K562 (cell line): ENCODE results near the gene ENG. TPM values are rescaled to one million over a fixed set of nuclear protein-coding genes. Genes with fewer than 3 reads are reported as not detected.

Source experiments
- ATAC-seq: fragments of 200-7000 bp; cut with Tn5 transposase; 3 replicates; pipeline ENCODE4 v1.9.1; 2020; ENCODE audit warnings: moderate library complexity
- BruUV-seq: library from RNA; stranded (reverse); fragments of 400-500 nt; replicated peaks from 2 replicates; lab custom pipeline; 2021; lab: Mats Ljungman, UMichigan
- CTCF ChIA-PET: fragments of 300-600 bp; formaldehyde crosslinking; extraction: SDS; loops from one replicate; lab custom pipeline; 2021; ENCODE audit warnings: low intra/inter-chr PET ratio; lab: Yijun Ruan, JAX
- POLR2A ChIA-PET: fragments of 300-600, 350-650 bp; sonication (Branson Sonifier 250); formaldehyde crosslinking; extraction: SDS; loops from one replicate; lab custom pipeline; 2021; ENCODE audit warnings: antibody characterized with exemption, inconsistent platforms; lab: Yijun Ruan, JAX
- DNase-seq, 4 experiments: peaks; one replicate each; pipeline versions ENCODE4 v3.0.0 to v3.0.0-alpha.2; 2011 to 2018; ENCODE audit warnings: low spot score in 3 of 4, mixed read lengths in 3 of 4; ENCODE audit errors: extremely low read depth in 1 of 4
- FAIRE-seq: peaks from 2 replicates; lab custom pipeline; 2011; peaks lifted over from hg19 to GRCh38; lab: Jason Lieb, UNC
- H2AFZ ChIP-seq: 2 replicates; pipeline ENCODE4 v1.6.0; 2011; ENCODE audit warnings: low read depth, low read length, control low read depth, inconsistent platforms
- H3K27ac ChIP-seq: fragments of 200-600 bp; 3 replicates; pipeline ENCODE4 v1.8.0; 2011; ENCODE audit warnings: low read depth, mild to moderate bottlenecking, control low read depth, inconsistent platforms, low read length, moderate library complexity, mixed read lengths; ENCODE audit errors: extremely low read depth
- H3K27me3 ChIP-seq, 2 experiments: fragments of 300-600 bp in 1 of 2; 2 replicates in 1 of 2; 3 replicates in 1 of 2; pipeline versions ENCODE4 v1.6.0 to v1.8.0; 2011; ENCODE audit warnings: inconsistent platforms in 2 of 2, low read length in 2 of 2, mild to moderate bottlenecking in 1 of 2, mixed read lengths in 1 of 2, moderate library complexity in 1 of 2; ENCODE audit not compliant: control insufficient read depth in 2 of 2, insufficient read depth in 2 of 2
- H3K36me3 ChIP-seq: fragments of 300-600 bp; 3 replicates; pipeline ENCODE4 v1.8.0; 2011; ENCODE audit warnings: mild to moderate bottlenecking, low read length, inconsistent platforms; ENCODE audit not compliant: control insufficient read depth, insufficient read depth
- H3K4me1 ChIP-seq, 2 experiments: fragments of 200-600 bp in 1 of 2; replicated peaks in 1 of 2; 2 replicates in 1 of 2; 3 replicates in 1 of 2; pipeline versions ENCODE4 v1.5.1 to v1.8.0; 2011; ENCODE audit warnings: inconsistent platforms in 2 of 2, low read length in 2 of 2, mild to moderate bottlenecking in 1 of 2, mixed read lengths in 1 of 2, moderate library complexity in 1 of 2; ENCODE audit not compliant: control insufficient read depth in 2 of 2, insufficient read depth in 2 of 2
- H3K4me2 ChIP-seq: 2 replicates; pipeline ENCODE4 v1.6.1; 2011; ENCODE audit warnings: low read length, control low read depth, inconsistent platforms, mixed read lengths; ENCODE audit not compliant: insufficient read depth
- H3K4me3 ChIP-seq: fragments of 200-600 bp; sonication (generic), shearing (Covaris generic); 2 replicates; pipeline ENCODE4 v1.5.1; 2016; ENCODE audit warnings: control low read depth, inconsistent platforms
- H3K79me2 ChIP-seq: fragments of 200-600 bp; 3 replicates; pipeline ENCODE4 v1.8.0; 2011; ENCODE audit warnings: low read length, inconsistent platforms; ENCODE audit not compliant: control insufficient read depth, insufficient read depth
- H3K9ac ChIP-seq, 2 experiments: 2 replicates each; pipeline versions ENCODE4 v1.6.0 to v1.6.1; 2011; ENCODE audit warnings: low read depth in 2 of 2, low read length in 2 of 2, control low read depth in 1 of 2, inconsistent platforms in 1 of 2, mild to moderate bottlenecking in 1 of 2, mixed read lengths in 1 of 2; ENCODE audit not compliant: insufficient read depth in 1 of 2
- H3K9me1 ChIP-seq: one replicate; pipeline ENCODE4 v1.6.0; 2011; ENCODE audit warnings: inconsistent platforms, mild to moderate bottlenecking, low read length, moderate library complexity; ENCODE audit not compliant: control insufficient read depth, insufficient read depth
- H3K9me3 ChIP-seq: replicated peaks from 2 replicates; pipeline ENCODE4 v1.5.1; 2011; ENCODE audit warnings: low read depth, low read length, inconsistent platforms; ENCODE audit not compliant: control insufficient read depth, insufficient read depth
- H4K20me1 ChIP-seq: replicated peaks from 2 replicates; pipeline ENCODE4 v1.6.1; 2011; ENCODE audit warnings: low read length, inconsistent platforms, mixed read lengths; ENCODE audit not compliant: control insufficient read depth, insufficient read depth
- CREB1 ChIP-seq, 2 experiments: sonication (generic) in 1 of 2; formaldehyde crosslinking in 1 of 2; IDR thresholded peaks; 2 replicates each; pipeline versions ENCODE4 v1.6.1 to v1.8.0; 2012 to 2022; ENCODE audit warnings: inconsistent platforms in 1 of 2, mild to moderate bottlenecking in 1 of 2, missing genetic modification reagents in 1 of 2, moderate library complexity in 1 of 2
- ELF1 ChIP-seq: fragments of 200-800 bp; sonication (Bioruptor generic); IDR thresholded peaks from 2 replicates; pipeline ENCODE4 v1.6.1; 2016; ENCODE audit warnings: missing genetic modification characterization, missing compliant biosample characterization
- GTF2E2 ChIP-seq: fragments of 200-800 bp; sonication (Bioruptor generic); IDR thresholded peaks from 2 replicates; pipeline ENCODE4 v1.6.1; 2016; ENCODE audit warnings: missing genetic modification characterization, missing compliant biosample characterization
- NCOR1 ChIP-seq: fragments of 450-650 bp; IDR thresholded peaks from 2 replicates; pipeline ENCODE4 v1.6.1; 2016; ENCODE audit warnings: mild to moderate bottlenecking, moderate library complexity
- PHTF2 ChIP-seq: fragments of 250-450 bp; sonication (Bioruptor Pico); IDR thresholded peaks from 2 replicates; pipeline ENCODE4 v1.5.0; 2021; ENCODE audit warnings: mild to moderate bottlenecking
- ZC3H4 ChIP-seq: sonication (generic); formaldehyde crosslinking; IDR thresholded peaks from 2 replicates; pipeline ENCODE4 v1.9.0; 2021; ENCODE audit warnings: missing genetic modification reagents, borderline replicate concordance
- ZNF324 ChIP-seq: fragments of 250-450 bp; sonication (Bioruptor Pico); IDR thresholded peaks from 2 replicates; pipeline ENCODE4 v1.4.0; 2020; ENCODE audit warnings: mild to moderate bottlenecking
- WGBS: fragments of 100-300 bp; shearing (Covaris generic); methylation state at CpG from one replicate; pipeline ENCODE4 v1.1.6; 2016; ENCODE audit warnings: low coverage, mixed read lengths; ENCODE audit not compliant: insufficient coverage; ENCODE audit errors: missing lambda C conversion rate; 5-methylcytosine and 5-hydroxymethylcytosine counted together
- in situ Hi-C: fragments of 300-500 bp; cut with MboI; formaldehyde crosslinking; loops from 4 replicates; pipeline ENCODE4 v1.15.0; 2018; ENCODE audit warnings: inconsistent platforms, mixed read lengths
- intact Hi-C: fragments of 100-400 bp; cut with micrococcal nuclease; formaldehyde crosslinking; loops from 2 replicates; pipeline ENCODE4 v1.14.2; 2022
- polyA plus RNA-seq, 8 experiments: library from polyadenylated mRNA; depleted of rRNA in 4 of 8; stranded (reverse) in 5 of 8; unstranded in 3 of 8; fragments of >200 nt; fragmentation: Nextera tagmentation in 2 of 8; fragmentation: Illumina TruSeq in 1 of 8; extraction: Ambion mirVana in 2 of 8; extraction: Trizol in 1 of 8; gene quantifications; 2 replicates each; pipeline versions ENCODE4 v1.2.1 to v1.2.3, GENCODE V29; 2011 to 2014; ENCODE audit warnings: inconsistent platforms in 1 of 8, missing spikeins in 1 of 8
- total RNA-seq, 7 experiments: library from RNA; depleted of rRNA in 6 of 7; stranded (reverse); fragments of >200 nt in 6 of 7; fragmentation: Illumina TruSeq in 2 of 7; extraction: Trizol in 2 of 7; gene quantifications; 2 replicates each; pipeline versions ENCODE4 v1.2.1 to v1.2.3, GENCODE V29; 2011 to 2021; ENCODE audit warnings: low replicate concordance in 1 of 7
- TF ChIP-seq, protein P1 (sequence below): fragments of 250-450 bp; sonication (Bioruptor Pico); IDR thresholded peaks from 2 replicates; pipeline ENCODE4 v1.4.0; 2020
- TF ChIP-seq, protein P2 (sequence below): sonication (generic); formaldehyde crosslinking; IDR thresholded peaks from 2 replicates; pipeline ENCODE4 v1.8.0; 2022; ENCODE audit warnings: mild to moderate bottlenecking, missing genetic modification reagents

Gene ENG
- total and polyA plus RNA-seq, 9 of the 15 experiments (the other 6 are each of a cell fraction or from before 2014, with no cell fraction given), result 0.04 to 0.40 (median 0.14) TPM; not detected in 1

DNA sequence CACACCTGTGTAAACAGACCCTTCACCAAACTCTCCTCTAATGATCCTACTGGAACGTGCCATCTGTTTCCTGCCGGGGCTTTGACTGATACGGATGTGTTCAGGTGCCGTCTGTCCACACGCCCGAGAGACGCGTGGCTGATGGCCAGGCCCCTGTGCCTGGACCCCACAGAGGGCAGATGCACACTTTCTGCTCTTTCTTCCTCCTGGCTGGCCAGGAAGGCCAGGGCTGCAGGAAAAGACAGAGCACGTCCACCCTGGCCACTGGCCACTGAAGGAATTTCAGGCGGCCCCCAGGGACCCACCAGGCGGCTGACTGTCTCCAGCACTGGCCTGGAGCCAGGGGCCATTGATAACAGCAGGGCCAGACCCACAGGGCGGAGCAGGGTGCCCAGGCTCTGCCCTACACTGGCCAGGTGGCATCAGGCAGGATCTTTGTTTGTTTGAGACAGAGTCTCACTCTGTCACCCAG lies 3.6 kb upstream of the ENG start:
- H2AFZ ChIP-seq, result no peak overlapping the region
- H4K20me1 ChIP-seq, result no peaks in the 10 kb centered on the region
- ATAC-seq (no peak), DNase-seq (no peak), FAIRE-seq (no peak)
- in situ Hi-C loops (no loop called here), intact Hi-C loops (no loop called here)
- H3K36me3 ChIP-seq, result no peaks in the 10 kb centered on the region
- H3K4me1 ChIP-seq, result peaks cover 49 to 81% of the 10 kb centered on the region in 2 experiments
- H3K9me3 ChIP-seq, result no peaks in the 10 kb centered on the region
- H3K4me3 ChIP-seq, result no peak overlapping the region
- TF ChIP-seq ZNF324 (CRISPR knock-in tag) (no peak), NCOR1 (no peak), PHTF2 (no peak), CREB1 (IDR thresholded peaks at IDR 0.05) (no peak), CREB1 (CRISPR knock-in tag; IDR thresholded peaks at IDR 0.05) (no peak), GTF2E2 (tag) (no peak), ELF1 (tag) (no peak), ZC3H4 (CRISPR knock-in tag) (no peak)
- TF ChIP-seq, protein P1, sequence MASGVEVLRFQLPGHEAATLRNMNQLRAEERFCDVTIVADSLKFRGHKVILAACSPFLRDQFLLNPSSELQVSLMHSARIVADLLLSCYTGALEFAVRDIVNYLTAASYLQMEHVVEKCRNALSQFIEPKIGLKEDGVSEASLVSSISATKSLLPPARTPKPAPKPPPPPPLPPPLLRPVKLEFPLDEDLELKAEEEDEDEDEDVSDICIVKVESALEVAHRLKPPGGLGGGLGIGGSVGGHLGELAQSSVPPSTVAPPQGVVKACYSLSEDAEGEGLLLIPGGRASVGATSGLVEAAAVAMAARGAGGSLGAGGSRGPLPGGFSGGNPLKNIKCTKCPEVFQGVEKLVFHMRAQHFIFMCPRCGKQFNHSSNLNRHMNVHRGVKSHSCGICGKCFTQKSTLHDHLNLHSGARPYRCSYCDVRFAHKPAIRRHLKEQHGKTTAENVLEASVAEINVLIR (CRISPR knock-in tag), result no peak
- TF ChIP-seq, protein P2, sequence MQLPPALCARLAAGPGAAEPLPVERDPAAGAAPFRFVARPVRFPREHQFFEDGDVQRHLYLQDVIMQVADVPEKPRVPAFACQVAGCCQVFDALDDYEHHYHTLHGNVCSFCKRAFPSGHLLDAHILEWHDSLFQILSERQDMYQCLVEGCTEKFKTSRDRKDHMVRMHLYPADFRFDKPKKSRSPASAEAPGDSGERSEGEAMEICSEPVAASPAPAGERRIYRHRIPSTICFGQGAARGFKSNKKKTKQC, result no peak
- H3K27ac ChIP-seq, result no peak overlapping the region
- no peaks in the 10 kb centered on the region for H3K79me2 ChIP-seq
- ChIA-PET CTCF (no interaction called here), POLR2A (interaction anchor here (0.7 to 2.6 kb wide), 2 partner anchors 30 to 91 kb away, joined by 3 to 7 read pairs; no protein-coding TSS in a partner anchor)
- WGBS, result 80% methylated on average over 12 of the region's 12 CpGs
- no peaks in the 10 kb centered on the region for H3K27me3 ChIP-seq
- no TSS peak for BruUV-seq
- peak overlapping the region in 1 of 2 experiments; percentile 70; a peak in 2 of 4 replicates for H3K9ac ChIP-seq
- peaks cover 5% of the 10 kb centered on the region for H3K9me1 ChIP-seq
- H3K4me2 ChIP-seq, result no peak overlapping the region
